Astrocyte of the hippocampus (primary cell): Measurements from ENCODE around the gene NT5DC3.

Experiments
- DNase-seq: peaks from one replicate; pipeline ENCODE4 v3.0.0; 2011; ENCODE audit warnings: low read depth, low spot score

NT5DC3 gene

DNA sequence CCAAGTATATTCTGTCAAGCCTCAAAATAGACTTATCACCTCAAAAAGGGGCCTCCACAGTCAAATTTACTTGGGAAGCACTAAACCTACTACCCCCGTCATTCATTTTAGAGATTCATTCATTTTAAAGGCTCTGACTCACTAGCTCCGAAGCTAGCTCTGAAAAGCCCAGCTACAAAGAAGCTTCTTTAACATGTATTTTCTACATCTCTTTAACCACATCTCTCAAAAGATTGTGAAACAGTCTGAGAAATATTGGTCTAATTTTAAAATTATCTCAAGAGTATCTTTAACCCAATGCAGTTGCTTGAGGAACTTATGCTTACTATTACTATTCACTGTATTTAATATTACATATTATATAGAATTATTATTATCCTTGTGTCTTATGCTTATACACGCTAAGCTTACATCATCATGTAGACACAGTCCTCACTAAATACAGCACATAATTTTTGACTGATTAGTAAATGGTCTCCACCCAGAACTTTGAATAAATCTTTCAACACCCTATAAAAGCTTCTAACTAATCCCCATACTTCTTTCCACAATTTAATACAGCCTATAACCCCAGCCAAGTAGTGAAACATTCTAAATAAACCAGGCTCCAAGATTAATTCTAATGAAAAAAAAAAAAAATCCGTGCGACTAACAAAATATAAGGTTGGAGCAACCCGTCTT is 7.8 kb downstream of the NT5DC3 start:
- no peak for DNase-seq

DNA sequence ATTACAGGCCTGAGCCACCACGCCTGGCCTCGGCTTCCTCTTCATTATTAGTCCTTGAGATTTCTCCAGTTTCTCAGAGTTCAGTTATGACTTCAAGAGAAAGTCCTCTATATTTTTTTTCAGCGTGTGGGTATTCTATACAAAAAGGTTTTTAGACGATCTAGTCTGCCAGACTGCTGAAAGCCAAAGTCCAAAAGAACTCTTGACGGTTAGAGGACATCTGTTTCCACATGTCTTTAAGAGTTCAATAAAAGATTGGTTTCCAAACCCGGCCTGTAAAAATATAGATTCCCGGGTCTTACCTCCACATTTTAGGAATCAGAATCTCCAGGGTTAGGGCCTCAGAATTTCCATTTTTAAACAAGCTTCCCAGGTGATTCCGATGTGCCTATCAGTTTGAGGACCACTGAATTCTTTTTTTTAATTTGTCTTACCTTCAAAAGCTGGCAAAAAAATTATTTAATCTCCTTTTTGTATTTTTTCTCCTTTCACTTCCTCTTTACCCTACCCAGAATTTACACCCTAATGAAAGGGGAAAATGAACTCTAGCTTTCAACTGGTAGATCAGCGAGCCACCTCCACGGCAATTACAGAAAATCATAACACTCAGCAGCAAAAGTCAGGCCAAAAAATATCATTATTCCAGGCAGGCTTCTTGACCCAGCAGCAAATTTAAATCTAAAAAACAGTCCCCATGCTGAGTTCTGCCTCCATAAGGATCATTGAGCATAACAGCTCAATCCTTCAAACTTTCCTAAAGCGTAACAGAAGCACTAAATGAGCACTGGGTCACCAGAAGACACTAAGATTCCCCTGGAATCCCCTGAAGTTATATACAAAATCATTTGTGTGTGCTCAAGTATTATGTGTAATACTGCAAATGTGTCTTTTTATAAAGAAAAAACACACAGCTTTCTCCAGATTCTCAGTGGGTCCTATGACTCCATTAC is 8.7 kb downstream of the NT5DC3 start:
- no peak for DNase-seq

DNA sequence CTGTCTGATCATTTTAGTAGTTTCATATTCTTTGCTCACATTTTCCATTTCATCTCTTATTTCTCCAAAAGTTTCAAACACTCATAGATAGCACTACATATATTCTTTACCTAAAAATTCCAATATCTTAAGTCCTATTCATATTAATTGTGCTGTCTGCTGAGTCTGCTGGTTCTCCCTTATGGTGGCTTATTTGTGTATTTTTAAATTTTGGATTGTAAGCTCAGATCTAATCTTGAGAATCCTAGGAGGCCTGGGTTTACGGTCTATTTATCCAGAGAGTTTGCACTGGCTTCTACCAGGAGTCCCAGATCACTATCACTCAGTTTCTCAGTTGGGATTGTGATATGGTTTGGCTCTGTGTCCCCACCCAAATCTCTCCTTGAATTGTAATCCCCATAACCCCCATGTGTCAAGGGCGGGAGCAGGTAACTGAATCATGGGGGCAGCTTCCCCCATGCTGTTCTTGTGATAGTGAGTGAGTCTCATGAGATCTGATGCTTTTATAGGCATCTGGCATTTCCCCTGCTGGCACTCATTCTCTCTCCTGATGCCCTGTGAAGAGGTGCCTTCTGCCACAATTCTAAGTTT is 10.2 kb downstream of the NT5DC3 start:
- no peak for DNase-seq

DNA sequence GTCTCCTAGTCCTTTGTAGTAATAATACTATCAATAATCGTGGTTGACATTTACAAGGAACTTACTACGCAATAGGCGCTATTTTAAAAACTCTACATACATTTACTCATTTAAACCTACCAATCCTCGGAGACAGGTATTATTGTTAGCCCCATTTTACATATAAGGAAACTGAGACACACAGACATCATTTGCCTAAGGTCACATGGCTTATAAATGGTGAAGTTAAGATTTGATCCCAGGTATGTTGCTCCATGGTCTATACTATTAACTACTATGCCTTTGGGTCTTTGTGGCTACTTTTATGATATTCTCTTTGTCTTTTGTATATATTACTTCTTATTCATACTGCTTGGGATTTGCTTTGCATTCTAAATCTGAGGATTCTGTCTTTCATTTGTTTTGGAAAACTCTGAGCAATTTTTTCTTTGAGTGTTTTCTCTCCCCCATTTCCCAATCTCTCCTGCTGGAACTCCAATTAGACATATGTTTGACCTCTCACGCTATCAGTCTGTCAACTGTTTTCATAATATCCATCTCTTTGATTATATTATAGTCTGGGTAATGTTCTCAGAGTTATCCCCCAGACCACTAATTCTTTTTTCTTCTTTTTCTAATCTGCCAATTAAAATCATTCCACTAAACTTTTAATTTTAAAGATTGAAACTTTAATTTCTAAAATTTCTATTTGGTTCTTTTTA is 10.9 kb downstream of the NT5DC3 start:
- no peak for DNase-seq

DNA sequence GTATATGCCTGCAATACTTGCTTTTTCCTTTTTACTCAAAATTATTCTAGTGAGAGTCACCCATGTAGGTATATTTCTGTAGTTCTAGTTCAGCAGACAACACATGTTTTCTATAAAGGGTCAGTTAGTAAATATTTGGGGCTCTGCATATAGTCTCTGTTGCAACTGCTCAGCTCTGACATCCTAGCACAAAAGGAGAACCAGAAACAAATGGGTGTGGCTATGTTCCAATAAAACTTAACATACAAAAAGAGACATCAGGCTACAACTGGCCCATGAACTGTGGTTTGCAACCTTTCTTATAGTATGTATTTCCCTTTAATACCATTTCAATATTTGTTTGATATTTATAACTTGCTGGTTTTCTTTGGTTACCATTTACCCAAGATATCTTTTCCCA is 11.9 kb downstream of the NT5DC3 start:
- DNase-seq: no peak

DNA sequence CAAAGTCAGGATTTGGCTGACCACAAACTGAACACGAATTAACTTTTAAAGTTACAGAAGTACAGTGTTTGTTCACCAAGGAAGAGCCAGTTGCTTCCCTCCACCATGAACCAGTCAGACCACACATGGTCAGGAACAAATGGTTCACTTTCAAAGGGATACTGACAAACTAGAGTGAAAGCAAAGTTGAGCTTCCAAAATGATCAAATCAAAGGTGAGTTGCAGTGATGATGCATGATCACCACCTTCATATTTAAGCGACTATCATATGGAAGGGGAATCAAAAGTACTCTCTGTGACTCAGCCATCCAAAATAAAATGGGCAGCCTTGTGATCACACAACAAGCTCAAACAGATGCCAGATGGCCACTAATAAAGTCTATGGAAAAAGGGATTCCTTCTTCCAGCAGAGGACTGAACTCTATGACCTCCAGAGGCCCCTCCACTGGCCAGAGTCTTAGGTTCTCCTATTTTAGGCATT is 13.1 kb downstream of the NT5DC3 start:
- no peak for DNase-seq

DNA sequence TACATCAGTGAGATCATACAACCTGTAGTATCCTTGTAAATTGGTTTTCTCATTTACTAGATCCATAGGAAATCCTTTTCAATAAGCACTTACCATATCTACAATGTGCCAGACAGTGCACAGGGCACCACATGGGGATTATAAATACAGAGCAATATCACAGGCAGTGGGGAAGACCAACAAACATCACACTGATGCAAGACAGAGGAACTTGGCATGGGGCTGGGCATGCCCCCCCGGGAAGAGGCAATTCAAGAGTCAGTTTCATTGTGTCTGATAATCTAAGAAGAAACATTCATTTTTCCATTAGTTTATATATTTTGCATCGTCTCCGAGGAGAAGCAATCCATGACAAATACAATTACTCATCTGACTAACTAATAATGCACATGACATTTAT is 16.2 kb downstream of the NT5DC3 start:
- no peak for DNase-seq

DNA sequence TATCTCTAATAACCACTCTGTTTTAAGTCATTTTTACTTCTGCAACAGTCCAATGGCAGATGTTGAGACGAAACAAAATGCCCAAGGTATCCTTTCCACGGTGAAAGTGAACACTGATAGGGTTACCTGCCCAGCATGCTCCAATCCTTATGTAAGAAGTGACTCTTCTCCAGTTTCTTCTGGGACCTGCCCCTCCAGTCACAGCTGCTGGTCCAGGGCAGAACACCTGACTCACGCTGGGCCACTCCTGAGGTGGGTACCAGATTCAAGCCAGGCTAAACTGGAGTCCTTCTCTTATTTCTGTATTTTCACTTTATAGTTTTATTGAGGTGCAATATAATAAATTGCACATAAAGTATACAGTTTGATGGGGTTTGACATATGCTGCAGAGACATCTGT is 16.7 kb downstream of the NT5DC3 start:
- DNase-seq: no peak

DNA sequence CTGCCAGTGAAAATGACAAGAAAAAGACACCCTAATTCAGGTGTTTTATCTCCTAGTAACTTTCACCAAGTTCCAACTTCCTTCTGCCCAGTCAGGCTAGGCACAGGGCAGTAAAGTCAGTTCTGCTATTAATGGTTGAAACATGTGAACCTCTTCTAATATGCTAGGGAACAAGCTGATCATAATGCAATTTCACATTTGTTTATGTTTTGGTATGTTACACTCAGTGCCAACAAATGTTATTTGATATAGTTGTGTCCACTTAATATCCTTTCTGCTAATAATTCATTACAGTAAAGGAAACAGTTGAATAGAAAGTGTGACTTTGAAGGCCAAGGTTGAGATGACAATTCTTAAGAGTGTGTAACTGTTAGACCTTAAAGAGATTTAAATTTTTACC is 17.2 kb downstream of the NT5DC3 start:
- no peak for DNase-seq

DNA sequence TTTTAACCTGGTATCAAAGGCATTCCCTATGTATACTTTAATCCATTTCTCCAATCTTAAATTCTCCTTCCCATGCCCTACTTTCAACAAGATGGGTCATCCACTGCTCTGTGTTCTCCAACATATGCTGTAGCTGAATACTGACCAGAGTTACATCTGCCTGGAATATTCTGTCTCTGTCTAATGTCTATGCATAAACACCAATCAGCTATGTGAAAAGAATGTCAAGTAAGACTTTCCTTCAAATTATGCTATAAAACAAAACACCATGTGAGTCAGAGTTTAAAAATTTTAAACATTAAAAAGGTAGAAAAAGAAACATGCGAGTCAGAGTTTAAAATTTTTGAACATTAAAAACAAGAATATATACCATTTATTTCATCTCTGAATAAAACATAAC is 19.3 kb downstream of the NT5DC3 start:
- no peak for DNase-seq

DNA sequence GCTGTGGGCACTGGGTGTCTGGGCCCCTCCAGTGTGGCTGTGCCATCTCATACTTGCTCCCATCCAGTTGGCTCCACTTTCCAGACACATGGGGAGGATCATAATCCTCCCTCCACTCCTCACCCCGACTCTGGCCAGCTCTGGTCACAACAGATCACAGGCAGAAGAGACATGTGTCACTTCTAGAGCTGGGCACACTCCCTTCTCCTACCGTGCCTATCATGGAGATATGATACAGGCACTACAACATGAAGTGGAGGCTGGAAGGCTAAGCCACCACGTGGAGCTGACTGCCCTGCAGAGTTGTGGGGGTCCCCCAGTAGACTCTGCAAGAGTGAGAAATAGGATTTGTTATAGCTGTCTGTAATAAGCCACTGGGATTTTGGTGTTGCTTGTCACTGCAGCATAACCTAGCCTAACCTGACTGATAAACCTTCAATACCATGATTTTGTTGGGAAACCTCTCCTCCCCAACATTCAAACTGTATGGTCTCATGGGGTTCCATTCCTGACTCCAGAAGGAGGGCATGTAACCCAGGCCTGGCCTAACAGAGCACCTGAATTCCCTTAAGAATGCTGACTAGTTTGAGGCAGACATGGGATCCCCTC is 20.0 kb downstream of the NT5DC3 start:
- no peak for DNase-seq

DNA sequence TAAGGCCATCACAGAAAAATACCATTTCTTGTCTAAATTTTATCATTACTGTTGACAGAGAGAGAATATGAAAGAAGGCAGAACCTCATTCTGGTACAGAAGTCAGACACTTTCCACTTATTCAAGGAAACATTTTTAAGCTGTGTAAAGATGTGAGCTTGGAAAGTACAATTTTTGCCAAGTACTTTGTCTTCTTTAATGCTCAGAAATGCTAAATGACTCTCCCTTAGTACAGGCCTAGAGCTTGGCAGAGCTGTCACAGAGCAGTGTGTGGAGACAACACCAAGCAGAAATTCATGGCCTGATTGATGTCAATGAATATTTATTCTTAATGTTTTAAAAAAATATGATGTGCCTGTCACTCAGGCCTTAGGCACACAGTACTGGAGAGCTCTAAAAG is 20.7 kb downstream of the NT5DC3 start:
- DNase-seq: no peak

DNA sequence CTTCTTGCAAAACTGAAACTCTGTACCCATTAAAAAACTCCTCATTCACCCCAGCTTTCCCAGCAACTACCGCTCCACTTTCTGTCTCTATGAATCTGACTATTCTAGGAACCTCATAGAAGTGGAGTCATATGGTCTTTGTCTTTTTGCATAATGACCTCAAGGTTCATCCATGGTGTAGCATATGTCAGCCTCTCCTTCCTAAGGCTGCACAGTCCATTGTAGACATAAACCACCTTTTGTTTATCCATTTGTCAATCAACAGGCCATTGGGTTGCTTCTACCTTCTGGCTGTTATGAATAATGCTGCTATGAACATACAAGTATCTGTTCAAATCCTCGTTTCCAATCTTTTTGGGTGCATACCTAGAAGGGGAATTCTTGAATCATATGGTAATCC is 21.1 kb downstream of the NT5DC3 start:
- no peak for DNase-seq

DNA sequence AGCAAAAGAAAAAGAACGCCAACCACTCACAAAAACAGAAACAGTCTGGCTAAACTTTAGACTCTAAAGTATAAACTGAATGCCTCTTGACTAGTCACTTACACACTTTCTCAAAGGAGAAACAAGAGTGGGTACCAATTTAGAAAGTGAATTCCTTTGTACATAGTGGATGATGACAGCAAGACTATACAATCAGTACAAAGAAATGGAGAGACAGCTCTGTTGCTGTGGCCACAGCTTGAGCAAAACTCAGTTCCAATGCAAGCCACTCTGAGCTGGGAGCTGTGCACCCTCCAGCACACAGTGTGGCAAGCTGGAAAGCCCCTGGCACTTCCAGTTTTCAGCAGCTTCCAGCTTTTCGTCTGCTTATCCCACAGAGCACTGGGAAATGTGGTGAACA is 21.7 kb downstream of the NT5DC3 start:
- no peak for DNase-seq

DNA sequence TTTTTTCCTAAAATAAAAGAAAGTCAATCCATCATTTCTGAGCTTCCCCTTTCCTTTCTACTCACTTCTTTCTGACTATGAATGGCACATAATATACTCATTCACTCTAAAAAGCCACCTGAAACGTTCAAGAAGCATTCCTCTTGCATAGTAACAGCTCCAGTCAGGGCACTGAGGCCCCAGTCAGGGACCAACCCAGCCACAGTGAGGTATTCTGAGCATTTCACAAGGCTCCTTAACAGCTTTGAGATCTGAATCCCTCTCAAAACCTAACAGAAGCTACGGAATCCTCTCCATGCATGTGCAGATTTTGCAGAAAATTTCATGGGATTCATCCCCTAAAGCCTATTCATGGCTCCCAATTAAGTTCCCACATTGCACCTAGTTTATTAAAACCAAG is 23.2 kb downstream of the NT5DC3 start:
- DNase-seq: no peak

DNA sequence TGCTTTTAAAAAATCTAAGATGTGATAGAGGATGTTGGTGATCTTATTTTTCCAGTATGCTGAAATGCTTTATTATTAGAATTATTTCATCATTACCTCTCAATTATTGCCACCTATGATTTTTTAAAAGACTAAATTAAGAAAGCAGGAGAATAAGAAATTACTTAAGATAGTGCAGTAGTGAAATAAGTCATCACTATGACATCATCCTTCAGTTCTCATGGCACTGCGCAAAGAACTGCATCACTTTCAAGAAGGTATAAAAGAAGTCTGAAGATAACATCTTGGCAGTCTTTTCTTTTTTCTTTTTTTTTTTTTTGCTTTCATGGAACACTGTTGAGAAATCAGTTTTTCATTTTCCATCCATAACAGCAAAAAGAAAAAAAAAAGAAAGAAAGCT is 24.4 kb downstream of the NT5DC3 start:
- DNase-seq: no peak

DNA sequence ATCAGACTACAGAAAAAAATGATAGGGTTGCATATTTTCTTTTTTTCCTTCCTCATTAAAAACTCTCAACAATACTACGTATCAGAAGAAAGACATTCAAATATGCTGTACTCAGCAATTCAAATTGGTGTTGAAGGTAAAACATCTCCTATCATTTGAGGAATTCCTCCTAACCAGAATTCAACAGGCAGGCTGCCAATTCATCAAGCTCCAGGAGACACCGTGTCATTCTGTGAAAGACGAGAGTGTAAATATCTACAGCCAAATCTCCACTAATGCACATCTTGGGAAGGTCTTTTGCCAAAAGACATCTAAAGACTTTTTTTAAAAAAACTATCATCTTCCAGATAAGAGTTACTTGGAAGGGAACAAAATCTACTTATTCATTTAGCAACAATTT is 26.6 kb downstream of the NT5DC3 start:
- DNase-seq: peak; percentile 52

DNA sequence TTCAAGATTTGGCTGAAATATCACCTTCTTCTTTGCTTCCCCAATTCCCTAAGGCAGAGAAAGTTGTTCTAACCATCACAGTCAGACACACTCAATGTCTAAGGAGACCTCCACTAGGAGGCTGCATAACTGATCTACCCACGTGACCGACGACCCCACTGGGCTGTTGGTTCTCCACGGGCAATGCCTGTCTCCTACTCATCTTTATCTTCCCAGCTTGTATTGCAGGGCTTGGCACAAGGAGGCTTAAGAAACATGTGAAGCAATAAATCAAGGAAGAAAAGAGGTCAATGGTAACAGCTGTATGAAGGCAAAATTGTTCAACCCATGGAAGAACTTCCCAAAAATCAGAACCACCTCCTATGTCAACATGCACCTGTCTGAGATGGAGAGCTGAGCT is 27.1 kb downstream of the NT5DC3 start:
- DNase-seq: no peak

DNA sequence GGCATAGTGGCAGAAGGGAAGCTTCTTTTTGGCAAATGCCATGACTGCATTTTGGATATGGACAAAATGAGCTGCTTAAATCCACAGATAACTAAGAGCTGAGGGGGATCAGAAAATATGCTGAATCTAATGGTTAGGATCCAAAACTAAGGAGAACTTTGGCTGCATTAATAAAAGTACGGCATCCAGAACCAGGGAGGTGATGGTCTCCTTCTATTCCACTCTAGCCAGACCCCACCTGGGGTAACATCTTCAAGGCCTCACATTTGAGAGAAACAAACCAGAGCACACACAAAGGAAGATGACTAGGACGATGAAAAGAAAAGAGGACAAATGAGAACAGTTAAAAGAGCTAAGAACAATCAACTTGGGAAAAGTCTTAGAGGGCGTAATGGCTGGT is 27.6 kb downstream of the NT5DC3 start:
- DNase-seq: no peak

DNA sequence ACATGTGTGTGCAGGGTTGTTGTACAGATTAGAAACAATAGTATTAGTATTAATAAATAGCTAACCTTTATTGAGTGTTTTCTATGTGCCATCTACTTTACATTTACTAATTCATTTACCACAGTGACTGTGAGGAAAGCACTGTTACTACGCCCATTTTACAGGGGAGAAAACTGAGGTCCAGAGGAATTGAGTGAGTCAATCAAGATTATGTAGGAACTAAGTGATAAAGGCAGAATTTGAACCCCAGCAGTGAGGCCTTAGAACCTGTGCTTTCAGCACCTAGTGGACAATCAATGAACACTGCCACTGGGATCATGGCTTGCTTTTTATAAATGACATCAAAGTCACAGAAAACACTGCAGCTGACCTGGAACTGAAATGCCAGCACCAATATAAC is 28.2 kb downstream of the NT5DC3 start:
- no peak for DNase-seq

DNA sequence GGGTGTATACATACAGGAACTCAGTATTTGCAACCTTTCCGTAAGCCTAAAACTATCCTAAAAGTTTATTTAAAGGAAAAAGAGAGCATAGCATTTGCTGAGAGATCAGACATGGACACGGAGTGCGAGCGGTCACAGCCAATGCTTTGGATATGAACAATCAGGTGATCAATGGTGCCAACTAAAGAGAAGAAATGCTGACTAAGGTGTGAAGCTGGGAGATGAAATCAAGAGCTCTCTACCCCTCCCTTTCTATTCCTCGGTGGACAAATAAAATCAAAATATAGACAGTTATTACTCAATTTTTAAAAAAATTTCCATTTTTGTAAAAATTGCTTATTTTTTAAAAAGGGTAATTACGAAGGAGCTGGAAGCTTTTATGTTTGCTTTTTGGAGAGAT is 29.2 kb downstream of the NT5DC3 start:
- DNase-seq: no peak

DNA sequence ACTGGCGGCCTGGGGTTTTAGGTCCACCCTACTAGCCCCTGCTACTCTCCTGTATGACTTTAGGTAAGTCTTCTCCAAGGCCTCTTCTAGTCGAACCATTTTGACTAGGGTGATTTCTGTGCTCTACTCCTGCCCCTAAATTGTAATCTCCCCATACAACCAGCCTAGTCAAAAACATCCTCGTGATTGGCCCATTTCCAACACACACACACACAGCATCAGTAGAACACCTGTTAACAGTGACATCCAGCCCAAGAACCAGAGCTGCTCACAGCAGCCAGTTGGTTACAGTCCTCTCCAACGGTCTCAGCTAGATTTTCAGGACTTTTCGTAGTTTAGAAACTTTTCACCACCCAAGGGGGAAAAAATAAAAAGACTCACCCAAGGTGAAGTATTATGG is 30.9 kb downstream of the NT5DC3 start:
- no peak for DNase-seq
